ENCODE measurements around the gene TPBGL.

The TPBGL gene

GRCh38 chr11:75212411-75212810 lies 28.2 kb upstream of the TPBGL start:
- DNase-seq: no peak

- DNase-seq: peak; percentile 49 to 65
Observed at GRCh38 chr11:75214411-75214821, 26.2 kb upstream of the TPBGL start.

- DNase-seq: no peak
Observed at GRCh38 chr11:75214843-75215242, 25.7 kb upstream of the TPBGL start.

- DNase-seq: no peak
Observed at GRCh38 chr11:75219869-75220268, 20.7 kb upstream of the TPBGL start.

- no peak for DNase-seq
Observed at GRCh38 chr11:75223954-75224643, 16.5 kb upstream of the TPBGL start.

- DNase-seq: no peak
Observed at GRCh38 chr11:75225794-75226193, 14.8 kb upstream of the TPBGL start.

GRCh38 chr11:75229466-75229865 lies 11.1 kb upstream of the TPBGL start:
- no peak for DNase-seq

GRCh38 chr11:75230621-75231020 lies 10.0 kb upstream of the TPBGL start:
- no peak for DNase-seq

GRCh38 chr11:75233754-75234172 lies 6.8 kb upstream of the TPBGL start:
- DNase-seq: no peak

GRCh38 chr11:75236062-75236461 lies 4.5 kb upstream of the TPBGL start:
- DNase-seq: no peak

- DNase-seq: no peak
Observed at GRCh38 chr11:75237050-75237449, 3.5 kb upstream of the TPBGL start.

- no peak for DNase-seq
Observed at GRCh38 chr11:75238595-75239440, 1.8 kb upstream of the TPBGL start.

GRCh38 chr11:75239531-75240290 lies 863 bp upstream of the TPBGL start:
- no peak for DNase-seq

- DNase-seq: peak; percentile 86 to 90
Observed at GRCh38 chr11:75241036-75241905, 697 bp downstream of the TPBGL start.

- no peak for DNase-seq
Observed at GRCh38 chr11:75241906-75242644, 1.5 kb downstream of the TPBGL start.

GRCh38 chr11:75242722-75243600 lies 2.4 kb downstream of the TPBGL start:
- DNase-seq: no peak

- no peak for DNase-seq
Observed at GRCh38 chr11:75244052-75244814, 3.7 kb downstream of the TPBGL start.

GRCh38 chr11:75245356-75246005 lies 4.9 kb downstream of the TPBGL start:
- DNase-seq: no peak

- no peak for DNase-seq
Observed at GRCh38 chr11:75246006-75246670, 5.6 kb downstream of the TPBGL start.
